Glomerular visceral epithelial cell (primary cell): ENCODE results near the gene ARFGAP2.
"Not testable (repeated sequence)": the region's sequence is repeated elsewhere in the genome, so short reads cannot be mapped to it uniquely, and the experiment has no call there.

ENCODE experiments used
- DNase-seq: peaks from one replicate; pipeline ENCODE4 v3.0.0-alpha.2; 2016; ENCODE audit errors: extremely low spot score

ARFGAP2 gene

DNA sequence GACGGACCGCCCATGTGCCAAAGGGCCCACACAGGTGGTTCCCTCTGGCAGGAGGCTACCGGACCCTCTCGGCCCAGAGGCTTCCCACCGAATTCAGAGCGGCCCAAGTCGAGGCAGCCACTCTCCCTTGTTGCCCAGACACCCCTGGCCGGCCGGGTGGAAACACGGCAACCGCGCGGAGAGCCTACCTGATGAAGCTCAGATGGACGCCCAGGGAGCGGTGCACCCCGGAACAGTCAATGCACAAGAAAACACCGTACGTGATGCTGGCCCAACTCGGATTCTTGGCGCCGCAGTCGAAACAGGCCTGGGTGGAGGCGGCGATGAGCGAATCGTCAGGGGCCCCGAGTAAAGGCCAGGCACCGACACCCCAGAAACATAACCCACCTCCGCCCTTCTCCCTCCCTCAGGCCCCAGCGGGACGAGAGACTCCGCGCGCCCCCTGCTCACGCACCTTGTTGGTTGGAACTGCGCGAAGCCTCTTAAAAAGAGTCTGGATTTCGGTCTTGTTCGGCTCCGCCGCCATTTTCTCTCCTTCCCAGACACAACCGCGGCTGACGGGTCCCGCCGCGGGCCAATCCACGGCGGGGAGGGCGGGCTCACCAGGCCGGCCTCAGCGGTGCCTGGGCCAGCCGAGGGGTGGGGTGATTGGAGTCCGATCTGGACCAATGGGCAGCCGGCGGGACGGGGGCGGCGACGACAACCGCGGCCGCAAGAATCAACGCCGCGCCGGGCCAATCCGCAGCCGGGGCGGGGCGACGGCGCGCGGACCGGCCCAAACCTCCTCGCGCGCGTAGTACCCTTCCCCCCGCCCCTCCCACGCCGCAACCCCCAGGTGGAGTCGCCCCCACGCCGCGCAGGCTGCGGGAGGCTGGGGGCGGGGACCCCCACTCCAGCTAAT, at the start of gene ARFGAP2:
Gene ARFGAP2 (minus strand): TSS at position 552 of the 901 bp plus-strand sequence. CDS start 26 bp downstream, at position 526.
- peak; percentile 94 for DNase-seq

- DNase-seq: no peak
These were observed 49.1 kb upstream of the ARFGAP2 start for GRCh38 chr11:47225552-47226400.

DNA sequence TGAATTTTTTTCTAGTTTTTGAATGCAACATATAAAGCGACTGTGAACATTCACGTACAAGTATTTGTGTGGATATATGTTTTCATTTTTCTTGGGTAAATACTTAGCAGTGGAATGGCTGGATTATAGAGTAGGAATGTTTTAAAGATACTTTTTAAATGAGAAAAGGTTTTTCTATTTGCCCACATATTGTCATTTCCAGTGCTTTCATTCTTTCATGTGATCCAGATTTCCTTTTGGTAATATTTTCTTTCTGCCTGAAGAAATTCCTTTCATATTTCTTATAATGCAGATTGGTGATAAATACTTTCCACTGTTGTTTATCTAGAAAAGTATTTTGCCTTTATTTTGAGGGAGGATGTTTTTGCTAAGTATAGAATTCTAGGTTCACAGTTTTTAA, 46.0 kb upstream of the ARFGAP2 start:
- DNase-seq: no peak

DNA sequence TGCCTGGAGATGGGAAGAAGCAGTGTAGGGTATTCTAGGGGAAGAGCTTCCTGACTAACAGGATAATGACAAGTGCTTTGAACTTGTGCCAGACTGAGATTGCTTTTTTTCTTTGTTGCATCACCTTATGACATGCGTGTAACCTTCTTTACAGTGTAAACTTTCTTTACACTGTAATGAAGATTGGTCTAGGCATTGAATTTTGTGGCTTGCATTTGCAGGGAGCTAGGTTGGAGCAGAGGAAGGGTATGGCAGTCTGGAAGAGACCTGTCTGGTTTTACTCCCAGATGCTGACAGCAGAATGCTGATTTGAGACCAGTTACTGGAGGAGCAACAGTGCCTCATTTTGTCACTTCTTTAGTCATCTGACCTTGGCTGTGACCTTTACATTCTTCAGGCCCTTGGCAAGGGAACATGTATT, 43.7 kb upstream of the ARFGAP2 start:
- peak; percentile 54 for DNase-seq

DNA sequence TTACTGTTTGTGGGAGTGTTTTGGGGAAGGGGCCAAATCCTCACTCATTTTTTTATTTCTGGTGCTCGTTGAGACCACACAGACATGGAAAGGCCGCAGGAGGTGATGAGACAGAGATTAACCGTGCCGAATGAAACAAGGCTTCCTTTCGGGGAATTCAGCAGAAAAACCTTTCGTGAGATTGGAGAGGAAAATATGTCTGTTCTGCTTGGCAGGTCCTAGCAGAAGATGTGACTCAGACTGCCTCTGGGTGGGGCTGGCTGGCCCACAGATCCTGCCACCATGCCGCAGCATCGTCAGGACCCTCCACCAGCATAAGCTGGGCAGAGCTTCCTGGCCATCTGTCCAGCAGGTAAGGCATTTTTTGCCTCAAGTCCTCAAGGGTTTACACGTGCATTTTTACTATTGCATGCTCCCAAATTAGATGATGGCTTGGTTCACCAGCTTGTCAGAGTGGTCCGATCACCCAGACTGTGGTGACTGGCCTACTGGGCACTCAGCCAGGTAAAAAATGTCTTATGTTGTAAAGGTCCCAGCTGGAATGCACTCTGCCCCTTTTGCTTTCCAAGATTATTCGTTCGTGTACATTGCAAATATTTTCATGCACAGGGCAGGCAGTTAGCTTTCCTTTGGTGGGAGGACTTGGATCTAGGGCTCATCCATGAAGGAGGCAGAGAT, 39.6 kb upstream of the ARFGAP2 start:
- peak; percentile 80 for DNase-seq

GRCh38 chr11:47215366-47215910, 38.8 kb upstream of the ARFGAP2 start:
- no peak for DNase-seq

GRCh38 chr11:47213950-47214565, 37.4 kb upstream of the ARFGAP2 start:
- peak; percentile 92 for DNase-seq

DNA sequence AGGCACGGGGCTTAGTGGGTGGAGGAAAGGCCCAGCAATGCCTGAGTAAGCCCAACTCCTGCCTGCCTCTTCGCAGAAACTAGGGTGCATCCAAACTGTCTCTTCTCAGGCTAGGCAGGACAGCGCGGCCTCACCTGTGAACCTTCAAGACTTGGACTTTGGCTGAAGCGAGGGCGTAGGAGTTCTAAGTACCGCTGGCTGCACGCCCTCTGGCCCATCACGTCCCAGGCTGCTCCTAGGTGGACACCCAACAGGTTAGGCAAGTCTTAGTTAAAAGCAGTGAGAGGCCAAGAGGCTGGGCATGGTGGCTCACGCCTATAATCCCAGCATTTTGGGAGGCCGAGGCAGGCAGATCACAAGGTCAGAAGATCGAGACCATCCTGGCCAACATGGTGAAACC, 36.3 kb upstream of the ARFGAP2 start:
- no peak for DNase-seq

- DNase-seq: no peak
These were observed 31.9 kb upstream of the ARFGAP2 start for GRCh38 chr11:47208628-47209027.

GRCh38 chr11:47208008-47208552, 31.4 kb upstream of the ARFGAP2 start:
- not testable (repeated sequence) for DNase-seq

GRCh38 chr11:47207459-47207858, 30.8 kb upstream of the ARFGAP2 start:
- no peak for DNase-seq

- not testable (repeated sequence) for DNase-seq
These were observed 29.9 kb upstream of the ARFGAP2 start for GRCh38 chr11:47206577-47206976.

DNA sequence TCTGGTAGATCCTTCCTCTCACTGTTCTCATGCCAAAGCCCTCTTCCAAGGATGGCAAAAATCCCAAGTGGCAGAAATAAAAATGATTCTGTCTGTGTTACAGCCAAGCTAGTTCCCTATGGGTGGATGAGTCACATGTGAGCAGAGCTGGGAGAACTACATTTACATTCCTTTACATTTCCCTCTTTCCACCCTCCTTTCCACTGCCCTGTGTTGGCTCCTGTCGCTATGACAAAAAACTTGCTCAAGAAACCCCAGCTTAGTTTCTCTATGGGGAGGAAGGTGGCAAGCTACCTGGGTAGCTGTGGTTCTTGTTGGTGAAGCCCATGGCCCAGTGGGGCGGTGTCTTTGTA, 27.9 kb upstream of the ARFGAP2 start:
- peak; percentile 48 for DNase-seq

DNA sequence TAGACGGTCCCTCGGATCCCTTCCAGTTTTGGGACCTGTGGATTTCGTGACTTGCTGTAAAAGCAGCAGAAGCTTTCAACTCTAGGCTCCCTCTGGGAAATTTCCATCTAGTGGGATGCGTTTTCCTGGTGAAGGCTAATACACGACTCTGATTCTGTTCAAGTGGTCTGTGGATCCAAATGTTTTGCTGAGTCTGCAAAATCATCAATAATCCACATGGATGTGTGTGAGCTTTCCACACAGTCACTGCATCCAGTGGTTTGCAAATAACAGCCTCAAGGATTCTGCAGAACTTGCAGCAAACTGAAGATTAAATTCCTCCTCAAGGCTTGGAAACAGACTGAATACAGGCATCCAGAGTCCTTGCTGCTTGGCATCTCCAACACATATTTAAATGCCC, 25.9 kb upstream of the ARFGAP2 start:
- no peak for DNase-seq

DNA sequence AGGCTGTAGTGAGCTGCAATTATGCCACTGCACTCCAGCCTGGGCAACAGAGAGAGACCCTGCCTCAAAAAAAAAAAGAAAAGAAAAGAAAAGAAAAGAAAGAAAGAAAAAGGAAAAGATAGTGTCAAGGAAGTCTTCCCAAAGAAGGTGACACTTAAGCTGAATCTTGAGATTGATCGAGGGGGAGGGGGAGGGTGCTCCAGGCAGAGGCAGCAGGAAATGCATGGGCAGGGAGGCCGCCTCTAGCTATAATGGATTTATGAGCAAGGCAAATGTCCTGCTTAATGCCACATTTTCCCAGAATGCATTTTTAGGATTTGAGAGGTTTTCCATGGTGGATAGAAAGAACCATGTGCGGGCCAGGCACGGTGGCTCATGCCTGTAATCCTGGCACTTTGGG, 24.3 kb upstream of the ARFGAP2 start:
- no peak for DNase-seq

GRCh38 chr11:47198161-47198560, 21.5 kb upstream of the ARFGAP2 start:
- DNase-seq: not testable (repeated sequence)

DNA sequence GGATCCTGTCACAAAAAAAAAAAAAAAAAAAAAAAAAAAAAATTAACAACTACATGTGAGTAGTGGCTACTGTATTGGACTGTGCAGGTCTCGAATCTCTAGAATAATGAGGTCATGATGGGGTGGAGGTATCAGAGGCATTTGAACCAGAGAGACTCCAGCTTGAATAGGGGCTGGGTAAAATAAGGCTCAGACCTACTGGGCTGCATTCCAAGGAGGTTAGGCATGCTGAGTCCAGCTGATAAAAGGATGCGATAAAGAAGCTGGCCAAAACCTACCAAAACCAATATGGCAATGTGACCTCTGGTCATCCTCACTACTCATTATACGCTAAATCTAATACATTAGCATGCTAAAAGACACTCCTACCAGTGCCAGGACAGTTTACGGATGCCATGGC, 15.4 kb upstream of the ARFGAP2 start:
- no peak for DNase-seq

- DNase-seq: not testable (repeated sequence)
These were observed 14.5 kb upstream of the ARFGAP2 start for GRCh38 chr11:47191137-47191536.

DNA sequence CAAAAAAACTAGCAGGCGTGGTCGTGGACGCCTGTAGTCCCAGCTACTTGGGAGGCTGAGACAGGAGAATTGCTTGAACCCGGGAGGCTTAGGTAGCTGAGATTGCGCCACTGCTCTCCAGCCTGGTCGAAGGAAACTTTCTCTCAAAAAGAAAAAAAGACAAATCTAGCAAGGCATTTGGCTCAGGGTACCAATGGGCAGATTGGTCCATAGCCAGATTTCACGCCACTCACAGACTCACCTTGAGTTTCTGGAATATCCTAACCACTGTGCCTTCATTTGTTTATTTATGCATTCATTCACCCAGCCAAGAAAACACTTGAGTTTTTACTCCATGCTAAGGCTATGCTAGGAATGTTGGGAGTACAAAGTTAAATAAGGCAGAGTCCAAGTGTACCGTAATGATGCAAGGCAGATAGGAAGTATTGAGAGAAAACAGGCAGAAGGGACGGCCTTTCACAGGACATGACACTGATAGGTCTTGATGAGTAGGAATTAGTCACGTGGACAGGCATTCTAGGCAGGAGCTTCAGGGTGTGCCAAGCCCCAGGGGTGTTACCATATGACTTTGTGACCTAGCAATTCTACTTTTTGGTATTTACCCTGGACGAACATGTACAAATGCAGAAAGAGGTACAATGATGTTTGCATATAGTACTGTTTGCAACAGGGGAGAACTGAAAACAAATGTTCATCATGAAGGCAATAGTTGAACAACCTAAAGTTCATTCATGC, 12.6 kb upstream of the ARFGAP2 start:
- DNase-seq: peak; percentile 28

- no peak for DNase-seq
These were observed 11.6 kb upstream of the ARFGAP2 start for GRCh38 chr11:47188259-47188658.
